ENCODE results near the gene NBL1. TPM values are rescaled to one million over a fixed set of nuclear protein-coding genes. Genes with fewer than 3 reads are reported as not detected.
"Not testable (repeated sequence)": the region's sequence is repeated elsewhere in the genome, so short reads cannot be mapped to it uniquely, and the experiment has no call there.

Gene NBL1
- polyA plus RNA-seq, 3 donors, result 22.7 to 28.5 (median 28.3) TPM

DNA sequence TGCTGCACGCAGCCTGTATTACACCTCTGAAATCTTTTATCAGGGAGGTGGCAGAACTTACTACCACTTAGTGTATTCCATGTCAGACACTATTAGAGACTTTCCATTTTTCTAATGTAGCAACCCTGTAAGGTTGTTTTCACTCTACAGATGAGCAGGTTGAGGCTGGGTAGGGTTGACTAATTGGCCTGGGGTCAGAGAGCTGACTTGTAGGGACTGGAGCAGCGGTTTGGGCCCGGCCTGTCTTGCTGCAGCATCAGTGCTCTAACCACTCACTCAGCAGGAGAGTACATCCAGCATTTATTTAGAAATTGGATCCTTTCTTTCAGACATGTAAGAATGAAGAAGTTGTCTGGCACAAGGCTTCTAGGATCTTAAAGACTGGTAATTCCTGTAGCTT, 25.7 kb upstream of the NBL1 start:
- no peak for DNase-seq

DNA sequence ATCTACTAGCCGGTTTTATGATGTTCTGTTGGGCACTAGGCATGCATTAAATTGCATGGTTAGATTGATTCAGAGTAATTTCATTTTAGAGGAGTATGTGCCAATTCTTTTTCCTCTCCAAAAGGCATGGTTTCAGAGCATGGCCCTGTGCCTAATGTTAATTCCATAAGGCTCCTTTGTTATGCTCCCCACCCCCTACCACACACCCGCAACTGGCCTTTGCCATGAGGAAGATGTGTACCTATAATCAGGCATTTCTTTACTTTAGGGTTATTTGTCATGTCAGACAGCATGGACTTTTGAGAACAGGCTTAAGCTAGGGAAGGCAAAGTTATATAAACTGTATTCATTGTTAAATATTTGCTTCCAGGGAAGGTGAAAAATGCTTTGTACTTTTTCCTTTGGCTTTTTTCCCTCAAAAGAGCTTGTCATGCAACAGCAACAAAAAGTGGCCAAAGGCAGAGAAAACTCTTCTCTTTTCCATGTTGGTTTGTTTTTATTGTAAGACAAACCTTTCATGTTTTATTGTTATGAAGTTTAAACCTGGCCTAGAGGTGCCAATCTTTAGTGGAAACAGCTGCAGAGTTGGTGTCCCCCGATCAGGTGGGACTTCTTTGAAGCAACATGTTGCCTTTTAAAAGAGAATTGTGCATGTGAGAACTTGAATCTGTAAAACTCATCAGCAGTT, 24.3 kb upstream of the NBL1 start:
- DNase-seq, result no peak

DNA sequence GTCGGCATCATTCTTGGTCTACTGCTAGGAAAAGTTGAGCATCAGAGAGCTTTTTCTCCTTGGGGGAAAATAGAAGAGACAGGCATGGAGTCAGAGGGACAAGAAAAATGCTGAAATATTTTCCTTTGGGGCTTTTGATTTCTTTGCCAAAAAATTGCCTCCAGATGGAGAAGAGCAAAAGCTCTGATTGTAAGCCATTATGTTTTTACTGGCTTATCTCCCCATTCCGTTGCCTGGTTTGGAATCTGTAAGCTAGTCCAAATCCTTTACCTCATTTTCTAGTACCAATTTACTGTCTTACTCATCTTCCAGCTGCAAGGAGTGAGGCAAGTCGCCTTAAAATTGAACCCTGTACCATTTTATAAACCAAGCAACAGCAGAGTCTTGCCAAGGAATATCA, 23.3 kb upstream of the NBL1 start:
- no peak for DNase-seq

DNA sequence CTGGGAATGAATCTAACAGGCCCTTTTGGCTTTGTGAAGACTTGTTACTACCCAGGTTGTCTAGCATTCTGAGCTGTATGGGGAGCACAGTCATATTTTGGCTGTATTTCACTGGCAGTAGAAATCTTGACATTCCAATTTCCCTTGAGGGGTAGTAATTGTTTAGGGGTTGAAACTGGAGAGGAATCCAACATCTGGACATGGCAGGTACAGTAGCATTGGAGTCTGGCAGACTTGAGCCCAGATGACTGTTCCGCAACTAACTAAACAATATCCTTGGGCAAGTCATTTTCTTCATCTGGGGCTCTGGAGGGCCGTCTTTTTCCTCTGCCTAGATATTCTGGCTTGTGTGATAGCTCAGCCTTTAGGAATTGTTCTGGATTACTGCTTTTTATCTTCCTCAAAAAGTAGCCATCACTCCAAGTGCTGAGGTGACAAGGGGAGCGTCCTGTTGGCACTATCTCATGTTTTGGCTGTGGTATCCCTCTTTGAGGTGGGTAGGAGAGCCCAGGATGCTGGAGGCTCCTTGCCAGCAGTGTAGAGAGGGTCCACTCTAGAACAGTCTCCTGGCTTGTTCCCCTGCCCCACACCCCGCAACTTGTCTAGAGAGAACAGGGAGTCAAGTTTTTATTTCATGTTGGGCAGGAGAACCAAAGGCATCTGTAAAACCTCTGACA, 22.7 kb upstream of the NBL1 start:
- no peak for DNase-seq

DNA sequence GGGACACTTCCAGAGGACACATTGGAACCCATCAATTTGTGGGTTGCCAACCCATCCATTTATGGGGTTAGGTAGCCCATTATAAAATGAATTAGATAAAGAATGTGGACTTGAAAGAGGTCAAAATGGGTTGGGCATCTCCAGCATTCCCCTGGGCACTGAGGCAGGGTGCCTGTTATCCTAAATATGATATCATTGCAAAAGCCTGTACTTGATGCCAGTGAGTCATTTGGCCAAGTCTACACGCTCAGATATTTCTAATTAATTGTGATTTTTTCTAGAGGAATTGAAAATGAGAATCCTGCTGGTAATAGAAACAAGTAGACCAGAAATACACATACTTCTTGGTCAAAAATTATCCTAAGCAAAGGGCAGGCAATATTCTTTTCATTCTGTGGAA, 21.9 kb upstream of the NBL1 start:
- DNase-seq, result no peak

DNA sequence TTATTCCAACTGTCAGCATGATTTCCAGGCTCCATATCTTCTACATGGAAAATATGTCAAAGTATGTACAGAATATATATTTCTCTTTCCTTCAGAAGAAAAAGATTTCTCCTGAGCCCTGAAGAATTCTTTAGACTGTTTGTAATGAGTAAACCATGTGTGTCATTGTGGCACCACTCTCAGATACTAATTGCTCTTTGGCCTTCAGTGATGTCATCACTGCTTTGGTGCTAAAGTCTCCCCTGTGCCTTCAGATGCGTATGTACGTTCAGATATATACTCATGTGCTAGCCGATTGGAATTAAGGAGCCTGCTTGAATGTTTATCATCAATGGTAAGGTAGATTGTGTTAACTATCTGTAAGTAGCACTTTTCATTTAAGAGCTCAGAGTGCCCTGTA, 20.6 kb upstream of the NBL1 start:
- no peak for DNase-seq

DNA sequence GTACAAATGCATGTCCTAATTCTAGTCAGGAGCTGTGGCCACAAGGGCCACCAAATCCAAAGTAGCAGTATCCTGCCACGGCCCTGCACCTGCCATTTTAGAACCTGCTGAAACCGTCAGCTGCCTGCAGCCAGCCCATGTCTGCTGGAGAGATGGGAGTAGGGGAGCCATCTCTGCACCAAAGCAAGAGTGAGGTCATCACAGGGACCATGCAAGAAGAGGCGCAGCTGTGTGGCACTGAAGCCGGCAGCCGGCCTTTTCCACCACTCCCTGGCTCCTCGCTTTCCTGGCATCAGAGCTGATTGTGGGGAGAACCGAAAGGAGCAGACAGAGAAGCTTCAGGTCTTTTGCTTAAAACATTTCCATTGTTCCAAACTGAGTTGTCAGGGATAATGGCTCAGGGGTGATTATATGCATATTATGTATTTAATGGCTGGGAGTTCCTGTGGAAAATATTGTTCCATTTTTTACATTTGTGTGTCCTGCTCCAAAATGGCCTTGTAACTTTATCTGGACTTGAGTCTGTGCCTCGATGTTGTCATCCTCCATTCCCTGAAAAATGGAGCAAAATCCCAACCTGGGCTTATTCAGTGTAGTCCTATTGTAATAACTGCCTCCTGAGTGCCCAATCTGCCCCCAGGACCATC, 18.7 kb upstream of the NBL1 start:
- DNase-seq, result no peak

DNA sequence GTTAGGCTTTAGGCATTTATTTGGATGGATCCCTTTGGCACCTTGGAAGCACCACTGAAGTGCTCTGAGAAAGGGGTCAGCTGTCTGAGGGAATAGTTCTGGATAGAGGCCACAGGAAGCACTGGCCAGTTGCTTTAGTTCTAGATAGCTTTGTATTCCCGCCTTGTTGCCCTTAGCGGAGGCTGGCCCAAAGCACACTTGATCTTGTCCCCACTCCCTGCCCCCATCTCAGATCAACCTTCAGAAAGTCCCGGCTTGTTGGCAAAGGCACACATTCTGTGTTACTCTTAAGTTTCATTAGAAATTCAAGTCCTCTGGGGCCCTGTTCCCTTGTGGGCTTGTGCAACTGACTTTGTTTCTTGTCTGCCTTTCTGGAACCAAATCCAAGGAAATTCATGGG, 15.2 kb upstream of the NBL1 start:
- DNase-seq, result no peak

DNA sequence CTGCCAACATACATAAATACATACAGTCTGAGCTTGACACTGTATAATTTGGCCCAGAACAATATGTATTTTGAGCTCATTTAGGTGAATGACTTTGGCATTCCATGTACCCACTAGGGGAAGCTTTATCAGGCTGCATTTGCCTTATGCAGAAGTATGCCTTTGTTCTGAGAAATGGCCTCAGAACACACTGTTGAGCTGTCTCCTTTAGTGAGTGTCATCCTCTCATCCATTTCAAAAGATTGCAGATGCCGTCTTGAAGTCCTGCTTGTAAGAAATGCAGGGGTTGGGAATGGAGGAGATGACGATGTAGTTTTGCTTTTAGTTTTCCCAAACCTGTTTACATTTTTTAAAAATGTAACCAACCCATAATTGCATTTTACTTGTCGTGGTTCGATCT, 14.8 kb upstream of the NBL1 start:
- DNase-seq, result no peak

DNA sequence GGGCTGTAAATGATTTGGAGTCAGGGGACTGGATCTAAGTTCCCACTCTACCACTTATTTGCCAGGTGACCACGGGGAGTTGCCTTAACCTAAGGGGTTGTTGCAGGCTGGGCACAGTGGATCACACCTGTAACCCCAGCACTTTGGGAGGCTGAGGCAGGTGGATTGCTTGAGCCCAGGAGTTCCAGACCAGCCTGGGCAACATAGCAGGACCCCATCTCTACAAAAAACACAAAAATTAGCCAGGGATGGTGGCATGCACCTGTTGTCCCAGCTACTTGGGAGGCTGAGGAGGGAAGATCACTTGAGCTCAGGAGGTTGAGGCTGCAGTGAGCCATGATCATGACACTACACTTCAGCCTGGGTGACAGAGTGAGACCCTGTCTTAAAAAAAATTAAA, 13.9 kb upstream of the NBL1 start:
- DNase-seq, result not testable (repeated sequence)

DNA sequence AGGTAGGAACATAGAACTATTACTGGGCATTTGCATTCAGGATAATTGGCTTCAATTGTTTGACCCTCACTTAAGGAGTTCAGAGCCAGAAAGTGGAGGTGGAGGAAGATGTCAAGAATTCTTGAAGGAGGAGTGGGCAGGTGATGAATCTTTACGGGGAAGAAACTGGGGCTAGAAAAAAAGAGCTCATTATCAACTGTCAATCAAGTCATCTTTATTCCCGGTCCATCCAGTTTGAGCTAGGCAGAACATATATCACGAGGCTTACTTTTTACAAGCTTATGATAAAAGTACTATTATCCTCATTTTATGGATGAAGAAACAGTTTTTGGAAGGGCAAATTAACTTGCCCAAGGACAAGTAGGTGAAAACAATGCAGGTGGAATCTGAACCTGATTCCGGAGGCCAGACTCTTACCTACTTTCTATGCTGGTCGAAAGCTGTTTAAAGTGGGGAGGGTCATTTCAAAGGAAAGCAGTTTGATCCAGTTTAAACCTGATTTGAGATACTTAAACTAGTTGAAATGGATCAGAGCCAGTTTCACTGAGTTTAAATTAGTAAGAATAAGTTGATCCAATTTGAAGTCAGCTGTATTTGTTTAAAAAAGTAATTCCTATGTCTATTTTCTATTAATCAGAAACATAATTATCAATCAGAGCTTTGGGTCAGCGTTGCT, 13.3 kb upstream of the NBL1 start:
- no peak for DNase-seq

DNA sequence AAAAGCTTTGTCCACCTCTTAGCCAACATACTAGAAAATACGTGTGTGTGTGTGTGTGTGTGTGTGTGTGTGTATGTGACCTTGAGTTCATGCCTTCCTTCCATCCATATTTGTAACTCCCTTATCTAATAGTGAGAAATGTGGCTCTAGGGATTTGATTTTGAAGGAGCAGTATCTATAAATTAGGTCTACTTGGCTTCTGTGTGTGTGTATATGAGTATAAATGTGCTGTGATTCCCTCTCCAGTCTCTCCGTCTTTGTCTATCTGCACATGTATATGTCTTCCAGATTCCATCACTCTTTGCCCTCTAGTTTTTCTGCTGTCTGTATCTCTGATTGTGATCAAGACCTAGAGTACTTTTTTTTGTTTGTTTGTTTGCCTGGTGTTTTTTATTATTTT, 11.9 kb upstream of the NBL1 start:
- no peak for DNase-seq

DNA sequence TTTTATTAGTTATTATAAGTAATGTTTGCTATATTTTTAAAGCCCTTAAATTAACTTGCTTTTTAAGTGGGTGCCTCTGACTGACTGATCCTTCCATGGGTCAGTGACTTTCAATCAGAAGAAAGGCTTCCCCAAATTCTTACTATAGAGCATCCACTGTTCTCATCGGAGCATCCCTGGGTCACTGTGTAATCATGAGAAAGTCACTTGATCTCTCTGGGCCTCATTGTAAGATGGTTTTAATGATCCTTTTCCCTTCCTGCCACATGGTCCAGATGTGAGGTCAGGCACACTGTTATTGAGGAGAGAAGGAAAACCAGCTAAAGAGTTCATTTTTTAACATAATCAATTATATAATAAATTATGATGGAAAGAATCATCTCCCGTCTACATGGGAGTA, 11.0 kb upstream of the NBL1 start:
- DNase-seq, result no peak

DNA sequence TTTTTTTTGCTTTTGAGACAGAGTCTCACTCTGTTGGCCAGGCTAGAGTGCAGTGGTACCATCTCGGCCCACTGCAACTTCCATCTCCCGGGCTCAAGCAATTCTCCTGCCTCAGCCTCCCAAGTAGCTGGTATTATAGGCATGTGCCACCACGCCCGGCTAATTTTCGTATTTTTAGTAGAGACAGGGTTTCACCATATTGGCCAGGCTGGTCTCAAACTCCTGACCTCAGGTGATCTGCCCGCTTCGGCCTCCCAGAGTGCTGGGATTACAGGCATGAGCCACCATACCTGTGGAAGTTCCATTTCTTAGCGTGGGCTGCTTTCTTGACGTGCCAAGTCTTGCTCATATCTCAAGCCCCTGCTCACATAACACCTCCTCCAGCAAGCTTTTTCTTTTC, 9.0 kb upstream of the NBL1 start:
- DNase-seq, result not testable (repeated sequence)

DNA sequence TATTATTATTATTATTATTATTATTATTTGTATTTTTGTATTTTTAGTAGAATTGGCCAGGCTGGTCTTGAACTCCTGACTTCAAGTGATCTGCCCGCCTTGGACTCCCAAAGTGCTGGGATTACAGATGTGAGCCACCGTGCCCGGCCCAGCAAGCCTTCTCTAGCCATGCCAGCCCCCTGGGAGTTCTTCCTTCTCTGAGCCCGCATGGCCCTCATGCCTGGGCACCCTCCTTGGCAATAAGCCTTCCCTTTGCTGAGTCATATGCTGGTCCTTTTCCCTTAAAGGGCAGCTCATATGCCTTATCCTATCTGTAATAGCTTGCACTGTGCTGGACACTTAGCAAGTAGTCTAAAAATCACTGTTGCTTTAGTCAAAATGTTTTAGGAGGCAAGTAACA, 8.5 kb upstream of the NBL1 start:
- no peak for DNase-seq

DNA sequence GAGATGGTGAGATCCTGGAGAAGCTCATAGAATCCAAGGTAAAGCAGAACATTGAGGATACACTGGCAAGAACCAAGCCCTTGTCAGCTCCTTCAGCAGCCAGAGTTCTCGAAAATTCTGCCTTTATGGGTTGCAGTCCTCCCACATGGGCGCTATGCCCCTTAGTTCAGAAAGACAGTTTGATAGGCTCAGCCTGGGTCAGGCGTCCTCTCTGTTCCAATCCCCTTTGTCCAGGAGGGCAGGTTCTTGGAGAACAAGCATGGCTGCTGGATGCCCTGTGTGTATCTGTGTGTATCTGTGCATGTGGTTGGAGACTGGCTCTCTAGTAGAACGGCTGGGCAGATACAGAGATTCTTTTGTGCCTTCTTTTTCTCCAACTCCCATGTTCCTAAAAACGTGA, 8.0 kb upstream of the NBL1 start:
- no peak for DNase-seq

DNA sequence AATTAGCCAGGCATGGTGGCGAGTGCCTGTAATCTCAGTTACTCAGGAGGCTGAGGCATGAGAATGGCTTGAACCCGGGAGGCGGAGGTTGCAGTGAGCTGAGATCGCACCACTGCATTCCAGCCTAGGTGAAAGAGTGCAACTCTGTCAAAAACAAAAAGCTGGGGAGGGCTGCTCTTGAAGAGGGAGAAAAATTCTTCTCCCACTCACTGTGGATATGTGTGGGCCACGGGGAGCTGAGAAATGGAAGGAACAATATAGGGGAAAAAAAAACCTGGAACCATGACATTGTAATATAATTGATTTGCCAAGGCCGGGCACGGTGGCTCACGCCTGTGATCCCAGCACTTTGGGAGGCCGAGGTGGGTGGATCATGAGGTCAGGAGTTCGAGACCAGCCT, 7.4 kb upstream of the NBL1 start:
- DNase-seq, result not testable (repeated sequence)

DNA sequence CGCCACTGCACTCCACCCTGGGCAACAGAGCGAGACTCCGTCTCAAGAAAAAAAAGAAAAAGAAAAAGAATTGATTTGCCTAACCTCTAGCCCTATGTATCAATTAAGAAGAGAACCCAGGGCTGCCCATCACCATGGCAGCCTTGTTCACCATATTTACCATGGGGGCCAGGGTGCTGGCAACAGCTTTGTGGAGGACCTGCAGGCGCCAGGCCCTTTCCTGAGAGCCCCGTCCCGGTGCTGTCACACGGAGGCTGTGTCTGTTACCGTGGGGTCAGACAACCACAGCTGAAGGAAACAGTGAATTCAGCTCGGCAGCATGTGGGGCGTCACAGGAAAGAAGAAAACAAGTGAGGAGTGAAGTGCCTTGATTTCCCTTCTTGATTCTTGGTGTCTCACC, 6.5 kb upstream of the NBL1 start:
- DNase-seq, result no peak

DNA sequence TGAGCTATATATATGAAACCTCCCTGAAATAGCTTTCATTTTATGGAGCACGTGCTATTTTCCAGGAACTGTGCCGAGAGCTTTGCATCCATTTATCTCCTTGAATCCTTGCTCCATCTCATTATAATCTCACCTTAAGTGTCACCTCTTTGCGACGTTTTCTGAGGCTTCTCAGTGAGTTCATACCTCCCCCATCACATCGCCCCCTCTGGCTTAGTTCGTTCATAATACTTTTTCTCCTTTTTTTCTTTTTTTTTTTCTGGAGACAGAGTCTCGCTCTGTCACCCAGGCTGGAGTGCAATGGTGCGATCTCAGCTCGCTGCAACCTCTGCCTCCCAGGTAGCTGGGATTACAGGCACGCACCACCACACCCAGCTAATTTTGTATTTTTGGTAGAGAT, 4.9 kb upstream of the NBL1 start:
- DNase-seq, result not testable (repeated sequence)

DNA sequence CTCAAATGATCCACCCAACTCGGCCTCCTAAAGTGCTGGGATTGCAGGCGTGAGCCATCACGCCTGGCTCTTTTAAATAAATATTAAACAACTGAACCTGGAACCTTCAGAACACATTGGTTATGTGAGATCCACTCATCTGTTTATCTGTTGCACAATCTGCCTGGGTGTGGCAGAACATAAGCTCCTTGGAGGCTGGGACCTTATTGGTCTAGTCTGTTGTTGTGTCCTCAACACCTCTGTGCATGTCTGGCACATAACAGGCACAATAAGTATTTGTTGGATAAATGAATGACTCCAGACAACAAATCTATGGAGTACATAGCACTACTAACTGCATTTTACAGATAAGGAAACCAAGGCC, 4.1 kb upstream of the NBL1 start:
- no peak for DNase-seq

DNA sequence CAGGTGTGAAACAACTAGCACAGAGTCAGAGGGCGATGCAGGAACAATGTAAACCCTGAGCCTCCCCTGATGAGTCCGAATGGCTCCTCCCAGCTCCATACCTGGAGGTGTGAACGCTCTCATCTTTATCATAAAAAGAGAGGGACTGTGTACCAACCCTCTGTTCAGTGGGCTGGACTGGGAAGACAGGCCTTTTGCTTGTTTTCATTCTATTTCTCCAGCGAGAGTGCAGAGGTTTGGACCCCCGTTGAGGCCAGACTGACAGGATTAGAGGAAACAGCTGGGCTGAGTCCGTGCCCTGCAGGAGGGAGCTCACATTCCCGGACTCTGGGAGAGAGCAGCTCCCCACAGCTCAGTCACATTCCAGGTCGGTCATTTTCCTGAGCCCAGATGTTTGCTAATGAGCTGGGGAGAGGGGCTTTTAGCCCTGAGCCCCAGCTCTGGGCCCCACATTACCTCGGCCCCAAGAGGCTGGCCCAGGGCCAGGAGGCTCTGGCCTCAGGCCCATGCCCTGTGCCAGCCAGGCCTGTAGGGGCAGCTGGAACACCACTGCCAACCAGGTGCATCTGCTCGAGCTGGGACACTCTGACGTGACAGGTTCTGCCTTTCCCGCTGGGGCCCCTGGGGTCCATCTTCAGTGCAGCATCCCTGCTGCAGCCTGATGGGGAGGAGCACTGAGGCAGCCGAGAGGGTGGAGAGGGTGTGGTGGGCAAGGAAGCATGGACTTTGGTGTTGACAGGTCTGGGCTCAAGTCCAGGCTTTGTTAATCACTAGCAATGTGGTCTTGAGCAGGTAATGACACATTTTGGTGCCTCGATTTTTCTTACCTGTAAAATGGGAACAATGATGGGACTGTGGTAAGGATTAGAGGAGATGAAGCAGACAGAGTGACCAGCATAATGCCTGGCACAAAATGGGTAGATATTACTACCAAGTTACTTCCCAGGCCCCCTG, 3.5 kb upstream of the NBL1 start:
- no peak for DNase-seq

DNA sequence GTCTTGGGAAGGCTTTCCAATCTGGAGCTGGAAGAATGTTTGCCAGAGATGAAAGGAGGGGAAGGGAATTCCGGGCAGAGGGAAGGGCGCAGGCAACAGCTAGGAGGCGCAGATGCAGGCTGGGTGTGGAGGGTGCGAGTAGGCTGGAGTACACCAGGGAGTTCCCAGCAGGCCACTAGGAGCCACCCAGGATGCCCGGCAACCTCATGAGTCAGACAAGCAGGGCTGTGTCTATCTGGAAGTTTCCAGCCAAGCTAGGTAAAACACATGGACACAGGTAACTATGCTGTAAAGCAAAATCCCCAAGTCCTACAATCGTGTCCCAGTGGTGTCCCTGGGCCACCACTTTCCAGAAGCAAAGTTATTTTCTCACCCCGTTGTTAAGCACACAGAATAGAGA, 990 bp upstream of the NBL1 start:
- no peak for DNase-seq
